Activated naive CD8-positive, alpha-beta T cell treated with anti-CD3 and anti-CD28 coated beads for 36 hours (primary cell): ENCODE results near the gene HCN2. TPM values are rescaled to one million over a fixed set of nuclear protein-coding genes. Genes with fewer than 3 reads are reported as not detected.
A peak's percentile ranks its signal among the peaks of the same experiment; 100 is the strongest.

Experiments
- DNase-seq: peaks from one replicate; pipeline ENCODE4 v3.0.0; 2021
- H3K27ac Mint-ChIP-seq: one replicate; pipeline ENCODE4 v1.8.0; 2022; ENCODE audit warnings: mild to moderate bottlenecking, moderate library complexity, mixed read lengths
- H3K27me3 Mint-ChIP-seq: one replicate; pipeline ENCODE4 v1.8.0; 2022; ENCODE audit warnings: mild to moderate bottlenecking, mixed read lengths
- H3K36me3 Mint-ChIP-seq: one replicate; pipeline ENCODE4 v1.8.0; 2021; ENCODE audit warnings: mild to moderate bottlenecking, mixed read lengths
- H3K4me1 Mint-ChIP-seq: one replicate; pipeline ENCODE4 v1.8.0; 2021; ENCODE audit warnings: mixed read lengths
- H3K4me3 Mint-ChIP-seq: one replicate; pipeline ENCODE4 v1.8.0; 2022; ENCODE audit warnings: mild to moderate bottlenecking, moderate library complexity, mixed read lengths
- H3K9me3 Mint-ChIP-seq: one replicate; pipeline ENCODE4 v1.8.0; 2022; ENCODE audit warnings: mixed read lengths
- total RNA-seq, 2 experiments: library from RNA; stranded (reverse); gene quantifications; one replicate each; pipeline ENCODE4 v1.2.3, GENCODE V29; 2021

HCN2 gene
- total RNA-seq, 2 experiments from 2014 or later: 0.31 to 0.34 TPM

DNA sequence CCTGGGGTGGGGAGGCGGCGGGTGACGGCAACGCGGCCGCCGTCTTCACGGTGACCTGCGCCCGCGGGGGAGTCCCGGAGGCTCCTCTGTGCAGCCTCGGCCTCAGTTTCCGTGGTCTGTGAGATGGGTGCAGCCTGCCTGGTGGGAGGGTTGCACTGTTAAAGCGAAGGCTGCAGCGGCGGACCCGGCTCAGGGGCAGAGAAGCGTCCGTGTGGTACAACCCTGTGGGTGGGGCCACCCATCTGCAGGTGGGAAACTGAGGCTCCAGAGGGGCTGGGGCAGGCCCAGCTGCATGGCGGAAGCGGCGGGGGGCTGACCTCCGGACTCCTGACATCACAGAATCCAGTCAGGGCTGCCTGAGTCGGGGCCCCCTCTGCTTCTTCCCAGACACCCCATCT is 50.5 kb downstream of the HCN2 start:
- Mint-ChIP-seq H3K27me3 (peaks cover 4% of the 10 kb centered on the region), H3K9me3 (no peaks in the 10 kb centered on the region), H3K4me1 (peaks cover 7% of the 10 kb centered on the region), H3K36me3 (peaks cover 2% of the 10 kb centered on the region), H3K27ac (no peak overlapping the region), H3K4me3 (no peak overlapping the region)
- DNase-seq: no peak

DNA sequence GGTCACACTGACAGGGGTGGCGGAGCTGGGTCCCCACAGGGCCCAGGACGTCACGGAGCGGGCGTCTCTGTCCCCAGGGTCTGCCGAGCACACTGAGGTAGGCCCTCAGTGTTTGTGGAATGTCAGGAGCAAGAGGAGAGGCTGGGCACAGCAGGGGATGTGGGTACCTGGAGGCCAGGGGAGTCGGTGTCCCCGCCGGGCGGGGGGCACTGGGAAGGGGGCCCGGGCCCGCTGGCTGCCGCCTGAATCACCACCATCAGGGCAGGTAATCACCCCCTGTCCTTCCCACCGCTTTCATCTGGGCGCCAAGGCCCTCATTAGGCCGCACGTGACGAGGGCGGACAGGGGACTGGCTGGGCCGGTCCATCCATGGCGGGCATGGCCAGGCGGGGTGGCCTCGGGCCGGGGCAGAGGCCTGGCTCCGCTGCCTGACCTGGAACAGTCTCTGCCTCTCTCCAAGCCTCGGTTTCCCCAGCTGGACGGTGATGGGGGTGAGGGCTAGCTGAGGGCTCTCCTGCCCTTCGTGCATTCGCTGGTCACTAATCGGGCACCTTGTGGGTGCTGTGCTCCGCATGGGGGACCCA is 51.0 kb downstream of the HCN2 start:
- DNase-seq: no peak
- H3K27ac Mint-ChIP-seq: no peak overlapping the region
- no peaks in the 10 kb centered on the region for H3K9me3 Mint-ChIP-seq
- peaks cover 2% of the 10 kb centered on the region for H3K36me3 Mint-ChIP-seq
- peaks cover 4% of the 10 kb centered on the region for H3K27me3 Mint-ChIP-seq
- H3K4me1 Mint-ChIP-seq: peaks cover 7% of the 10 kb centered on the region
- no peak overlapping the region for H3K4me3 Mint-ChIP-seq

DNA sequence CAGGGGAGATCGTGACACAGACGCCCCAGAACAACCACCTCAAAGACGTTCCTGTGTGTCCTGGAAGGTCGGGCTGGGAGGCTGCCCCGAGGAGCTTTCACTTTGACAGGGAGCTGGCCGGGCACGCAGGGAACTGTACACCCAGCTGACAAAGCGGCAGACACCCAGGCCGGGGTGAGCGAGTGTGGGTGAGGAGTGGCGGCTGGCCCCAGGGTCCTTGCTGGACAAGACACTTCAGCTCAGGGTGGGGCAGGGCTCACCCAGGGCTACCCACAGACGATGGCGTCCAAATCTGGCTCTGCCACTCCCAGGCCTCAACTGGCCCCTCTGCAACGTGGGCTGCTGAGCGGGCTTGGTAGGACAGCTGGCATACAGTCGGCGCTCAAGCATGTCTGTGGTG is 52.0 kb downstream of the HCN2 start:
- Mint-ChIP-seq H3K36me3 (peaks cover 4% of the 10 kb centered on the region), H3K9me3 (no peaks in the 10 kb centered on the region), H3K27me3 (peaks cover 4% of the 10 kb centered on the region), H3K4me3 (no peak overlapping the region), H3K27ac (no peak overlapping the region), H3K4me1 (peaks cover 7% of the 10 kb centered on the region)
- DNase-seq: no peak

DNA sequence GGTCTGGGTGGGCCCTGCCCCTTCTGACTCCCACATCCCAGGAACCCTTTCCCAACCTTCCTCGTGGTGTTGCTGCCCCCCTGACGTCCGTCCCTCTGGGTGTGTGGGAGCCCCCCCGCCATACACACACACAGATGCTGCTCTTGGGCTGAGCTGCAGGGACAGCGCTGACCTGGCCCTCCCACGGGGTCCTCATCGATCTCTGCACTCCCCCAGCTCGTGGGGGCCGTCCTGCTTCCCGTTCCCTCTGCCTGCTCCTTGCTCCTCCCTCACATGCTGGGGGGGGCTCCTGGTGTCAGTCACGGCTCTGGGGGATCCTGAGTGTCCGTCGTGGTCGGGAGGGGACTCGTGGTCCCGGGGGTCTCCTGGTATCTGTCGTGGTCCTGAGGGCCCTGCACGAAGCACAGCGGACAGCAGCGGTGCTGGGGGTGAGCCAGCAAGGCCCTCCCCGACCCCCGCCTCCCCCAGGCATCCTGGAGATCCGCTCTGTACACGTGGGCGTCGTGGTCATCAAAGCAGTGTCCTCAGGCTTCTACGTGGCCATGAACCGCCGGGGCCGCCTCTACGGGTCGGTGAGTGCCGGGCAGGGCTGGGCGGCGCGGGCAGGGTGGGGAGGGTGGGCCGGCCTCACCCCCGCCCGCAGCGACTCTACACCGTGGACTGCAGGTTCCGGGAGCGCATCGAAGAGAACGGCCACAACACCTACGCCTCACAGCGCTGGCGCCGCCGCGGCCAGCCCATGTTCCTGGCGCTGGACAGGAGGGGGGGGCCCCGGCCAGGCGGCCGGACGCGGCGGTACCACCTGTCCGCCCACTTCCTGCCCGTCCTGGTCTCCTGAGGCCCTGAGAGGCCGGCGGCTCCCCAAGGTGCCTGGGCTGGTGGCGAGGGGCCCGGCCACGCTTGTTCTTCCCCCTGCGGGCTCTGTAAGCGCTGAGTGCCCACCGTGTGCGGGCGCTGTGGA is 53.4 kb downstream of the HCN2 start:
- peaks cover 4% of the 10 kb centered on the region for H3K27me3 Mint-ChIP-seq
- no peak for DNase-seq
- peaks cover 7% of the 10 kb centered on the region for H3K4me1 Mint-ChIP-seq
- no peak overlapping the region for H3K27ac Mint-ChIP-seq
- H3K4me3 Mint-ChIP-seq: peak overlapping the region; percentile 2
- H3K36me3 Mint-ChIP-seq: peaks cover 5% of the 10 kb centered on the region
- no peaks in the 10 kb centered on the region for H3K9me3 Mint-ChIP-seq

DNA sequence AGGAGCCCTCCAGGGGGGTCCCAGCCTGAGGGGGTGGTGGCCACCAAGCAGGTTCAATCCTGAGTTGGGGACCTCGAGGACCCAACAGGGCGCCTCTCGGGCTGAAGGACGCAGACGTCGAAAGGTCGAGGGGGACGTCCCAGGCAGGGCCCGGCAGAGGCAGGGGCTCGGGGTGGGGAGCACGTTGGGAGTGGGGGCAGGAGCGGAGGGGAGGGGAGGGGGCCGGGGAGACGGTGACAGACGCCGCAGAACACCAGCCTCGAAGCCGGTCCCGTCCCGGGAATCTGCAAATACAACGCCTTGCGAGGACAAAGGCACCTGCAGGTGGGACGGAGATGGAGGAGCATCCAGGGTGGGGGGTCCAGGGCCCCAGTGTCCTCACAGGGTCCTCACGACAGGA is 54.1 kb downstream of the HCN2 start:
- Mint-ChIP-seq H3K27ac (no peak overlapping the region), H3K27me3 (peaks cover 4% of the 10 kb centered on the region), H3K4me3 (no peak overlapping the region), H3K4me1 (peaks cover 5% of the 10 kb centered on the region), H3K36me3 (peaks cover 8% of the 10 kb centered on the region), H3K9me3 (no peaks in the 10 kb centered on the region)
- DNase-seq: no peak

DNA sequence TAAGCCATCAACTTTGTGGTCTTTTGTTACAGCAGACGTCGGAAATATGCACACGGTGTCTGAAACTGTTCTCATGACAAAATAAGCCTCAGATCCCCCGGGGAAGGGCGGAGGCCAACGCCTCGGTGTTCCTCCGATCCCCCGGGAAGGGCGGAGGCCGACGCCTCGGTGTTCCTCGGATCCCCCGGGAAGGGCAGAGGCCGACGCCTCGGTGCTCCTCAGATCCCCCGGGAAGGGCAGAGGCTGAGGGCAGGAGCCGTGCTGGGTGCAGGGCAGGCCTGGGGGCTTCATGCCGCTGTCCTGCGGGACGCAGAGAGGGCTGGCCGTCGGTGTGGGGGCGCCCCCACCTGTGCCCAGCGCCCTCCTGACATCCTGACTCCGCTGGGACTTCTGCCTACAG is 54.7 kb downstream of the HCN2 start:
- Mint-ChIP-seq H3K27me3 (peaks cover 1% of the 10 kb centered on the region), H3K4me1 (peaks cover 2% of the 10 kb centered on the region), H3K36me3 (peaks cover 9% of the 10 kb centered on the region), H3K4me3 (no peak overlapping the region), H3K27ac (no peak overlapping the region), H3K9me3 (no peaks in the 10 kb centered on the region)
- DNase-seq: no peak

DNA sequence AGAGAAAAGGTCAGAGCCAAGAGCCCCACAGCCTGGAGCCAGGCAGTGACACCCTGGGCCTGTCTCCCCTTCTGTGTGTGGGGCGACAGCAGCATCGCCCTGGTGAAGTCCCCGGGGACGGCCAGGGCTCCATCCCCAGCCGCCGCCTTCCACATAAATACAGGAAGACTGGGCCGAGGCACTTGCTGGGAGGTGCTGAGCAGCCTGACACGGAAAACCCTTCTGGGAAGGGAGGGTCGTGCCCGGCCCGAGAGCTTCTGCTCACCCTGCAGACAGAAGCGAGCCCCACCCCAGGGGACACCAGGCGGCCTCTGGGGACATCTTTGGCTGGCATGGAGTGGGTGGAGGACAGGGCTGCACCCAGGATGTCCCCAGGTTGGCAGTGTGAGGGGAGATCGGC is 55.1 kb downstream of the HCN2 start:
- no peak overlapping the region for H3K27ac Mint-ChIP-seq
- no peaks in the 10 kb centered on the region for H3K9me3 Mint-ChIP-seq
- H3K27me3 Mint-ChIP-seq: no peaks in the 10 kb centered on the region
- H3K36me3 Mint-ChIP-seq: peaks cover 9% of the 10 kb centered on the region
- H3K4me1 Mint-ChIP-seq: no peaks in the 10 kb centered on the region
- H3K4me3 Mint-ChIP-seq: no peak overlapping the region
- DNase-seq: no peak

DNA sequence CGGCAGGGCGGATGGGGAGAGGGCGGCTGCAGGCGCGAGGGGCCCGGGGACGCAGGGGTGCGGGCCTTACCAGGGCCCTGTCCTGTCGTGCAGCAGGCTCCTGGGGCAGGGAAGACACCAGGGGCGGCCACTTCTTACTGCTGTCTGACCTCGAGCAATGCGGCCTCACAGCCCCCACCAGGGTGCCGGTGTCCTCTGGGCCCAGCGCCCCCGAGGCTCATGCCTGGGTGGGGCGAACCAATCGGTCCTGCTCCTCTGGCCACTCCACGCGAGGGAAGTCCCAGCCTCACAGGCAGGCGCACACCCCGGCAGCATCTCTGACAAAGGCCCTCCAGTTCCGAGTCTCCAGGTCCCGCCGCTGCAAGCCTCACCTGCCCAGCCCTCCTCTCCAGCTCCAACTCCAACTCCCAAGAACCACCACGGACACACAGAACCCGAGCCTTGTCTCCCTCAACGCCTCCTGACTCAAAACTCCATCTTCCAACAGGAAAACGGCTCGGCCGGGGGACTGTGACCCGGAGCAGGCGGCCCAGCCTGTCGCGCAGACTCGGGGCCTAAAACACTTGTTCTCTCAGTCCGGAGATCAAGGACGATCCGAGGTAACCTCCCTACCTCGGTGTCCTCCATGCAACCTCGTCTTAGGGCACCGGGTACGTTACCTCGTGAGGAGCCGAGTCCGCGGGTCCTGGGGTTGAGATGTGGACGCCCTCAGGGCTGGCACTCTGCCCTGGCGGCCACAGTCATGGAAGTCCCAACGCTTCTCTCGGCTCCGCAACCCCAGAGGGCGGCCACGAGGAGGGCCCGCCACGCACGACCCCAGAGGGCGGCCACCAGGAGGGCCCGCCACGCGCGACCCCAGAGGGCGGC is 56.5 kb downstream of the HCN2 start:
- no peaks in the 10 kb centered on the region for H3K4me1 Mint-ChIP-seq
- H3K4me3 Mint-ChIP-seq: no peak overlapping the region
- DNase-seq: no peak
- peaks cover 9% of the 10 kb centered on the region for H3K36me3 Mint-ChIP-seq
- no peaks in the 10 kb centered on the region for H3K27me3 Mint-ChIP-seq
- H3K9me3 Mint-ChIP-seq: no peaks in the 10 kb centered on the region
- H3K27ac Mint-ChIP-seq: peak overlapping the region; percentile 60

DNA sequence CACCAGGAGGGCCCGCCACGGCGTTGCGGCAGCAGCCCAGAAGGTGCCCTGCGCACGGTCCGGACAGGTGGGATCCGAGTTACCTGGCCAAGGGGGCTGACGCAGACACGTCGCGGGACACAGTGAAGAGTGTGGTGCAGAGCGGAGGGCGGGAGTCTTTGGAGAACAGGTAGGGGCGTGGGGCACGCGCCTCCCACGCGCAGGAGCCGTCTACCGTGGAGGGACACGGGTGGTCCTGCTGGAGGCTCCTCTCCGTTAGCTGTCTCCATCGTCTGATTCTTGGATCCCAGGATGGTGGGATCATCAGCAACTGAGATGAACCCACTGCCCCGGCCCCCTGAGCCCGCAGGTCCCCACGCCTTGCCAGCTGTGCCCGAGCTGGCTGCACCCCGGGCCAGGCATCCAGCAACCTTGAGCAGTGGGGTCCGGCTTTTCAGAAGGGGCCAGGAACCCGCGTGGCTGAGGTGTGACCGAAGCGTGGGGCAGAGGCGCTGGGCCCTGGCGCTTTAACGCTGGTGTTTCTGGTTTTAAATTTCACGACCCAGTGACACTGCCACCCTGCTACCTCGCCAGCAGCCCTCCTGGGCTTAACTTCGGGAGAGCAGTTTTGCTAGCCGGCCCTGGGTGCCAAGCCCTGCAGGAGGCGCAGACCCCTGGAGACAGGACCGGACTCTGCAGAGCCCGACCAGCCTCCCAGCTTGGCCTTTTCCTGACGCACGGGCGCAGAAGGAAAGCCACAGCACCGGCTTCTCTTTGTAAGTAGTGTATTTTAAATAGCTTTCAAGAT is 57.3 kb downstream of the HCN2 start:
- Mint-ChIP-seq H3K9me3 (no peaks in the 10 kb centered on the region), H3K36me3 (peaks cover 9% of the 10 kb centered on the region), H3K4me3 (no peak overlapping the region), H3K27me3 (no peaks in the 10 kb centered on the region), H3K4me1 (no peaks in the 10 kb centered on the region), H3K27ac (no peak overlapping the region)
- no peak for DNase-seq

DNA sequence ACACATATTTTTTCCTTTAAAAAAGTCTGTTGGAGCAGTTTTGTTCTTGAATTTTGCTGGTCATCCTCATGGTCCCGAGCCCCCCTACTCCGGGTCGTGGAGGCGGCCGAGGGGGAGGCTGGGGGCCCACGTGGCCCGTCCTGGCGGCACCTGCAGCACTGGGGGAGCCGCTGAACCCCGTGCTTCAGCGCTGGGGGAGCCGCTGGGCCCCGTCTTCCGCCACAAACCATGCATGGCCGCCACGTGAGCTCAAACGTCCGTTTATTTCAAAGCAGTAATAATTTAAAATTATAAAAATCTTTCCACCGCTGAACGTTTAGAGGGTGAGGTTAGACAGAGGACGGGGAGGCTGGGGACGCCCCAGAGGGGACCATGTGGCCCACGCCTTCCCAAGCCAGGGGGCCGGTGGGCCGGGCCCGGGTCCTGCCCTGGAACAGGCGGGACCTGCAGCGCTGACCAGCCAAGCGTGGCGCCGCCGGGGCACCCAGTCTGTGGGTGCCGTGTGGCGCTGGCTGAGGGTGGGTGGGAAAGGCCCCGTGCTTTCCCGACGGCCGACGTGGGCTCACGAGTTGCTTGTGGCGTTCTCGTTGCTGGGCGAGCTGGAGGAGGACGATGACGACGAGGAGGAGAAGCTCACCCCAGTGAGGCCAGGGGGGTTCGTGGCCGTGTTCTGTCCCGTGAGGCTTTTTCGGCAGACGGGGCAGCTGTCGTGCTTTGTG is 58.0 kb downstream of the HCN2 start:
- no peak overlapping the region for H3K27ac Mint-ChIP-seq
- H3K27me3 Mint-ChIP-seq: no peaks in the 10 kb centered on the region
- peaks cover 9% of the 10 kb centered on the region for H3K36me3 Mint-ChIP-seq
- H3K9me3 Mint-ChIP-seq: no peaks in the 10 kb centered on the region
- no peak for DNase-seq
- H3K4me1 Mint-ChIP-seq: no peaks in the 10 kb centered on the region
- no peak overlapping the region for H3K4me3 Mint-ChIP-seq

DNA sequence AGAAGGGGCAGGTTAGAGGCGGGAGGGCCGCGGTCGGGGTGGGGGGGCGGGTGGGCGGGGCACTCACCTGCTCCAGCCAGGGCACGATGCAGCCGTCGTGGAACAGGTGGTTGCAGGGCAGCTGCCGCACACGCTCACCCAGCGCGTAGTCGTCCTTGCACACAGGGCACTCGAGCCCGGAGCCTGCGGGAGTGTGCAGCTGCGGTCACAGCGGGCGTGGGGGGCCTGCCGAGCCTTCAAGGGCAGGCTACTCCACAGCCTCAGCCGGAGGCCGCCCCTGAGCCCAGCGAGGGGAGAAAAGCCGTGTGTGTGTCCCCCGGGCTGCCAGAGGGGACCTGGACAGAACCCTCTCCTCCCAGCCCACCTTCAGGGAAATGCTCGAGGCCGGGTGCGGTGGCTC is 58.6 kb downstream of the HCN2 start:
- no peaks in the 10 kb centered on the region for H3K4me1 Mint-ChIP-seq
- no peak for DNase-seq
- H3K9me3 Mint-ChIP-seq: no peaks in the 10 kb centered on the region
- no peak overlapping the region for H3K4me3 Mint-ChIP-seq
- H3K27me3 Mint-ChIP-seq: no peaks in the 10 kb centered on the region
- H3K36me3 Mint-ChIP-seq: peaks cover 9% of the 10 kb centered on the region
- no peak overlapping the region for H3K27ac Mint-ChIP-seq

DNA sequence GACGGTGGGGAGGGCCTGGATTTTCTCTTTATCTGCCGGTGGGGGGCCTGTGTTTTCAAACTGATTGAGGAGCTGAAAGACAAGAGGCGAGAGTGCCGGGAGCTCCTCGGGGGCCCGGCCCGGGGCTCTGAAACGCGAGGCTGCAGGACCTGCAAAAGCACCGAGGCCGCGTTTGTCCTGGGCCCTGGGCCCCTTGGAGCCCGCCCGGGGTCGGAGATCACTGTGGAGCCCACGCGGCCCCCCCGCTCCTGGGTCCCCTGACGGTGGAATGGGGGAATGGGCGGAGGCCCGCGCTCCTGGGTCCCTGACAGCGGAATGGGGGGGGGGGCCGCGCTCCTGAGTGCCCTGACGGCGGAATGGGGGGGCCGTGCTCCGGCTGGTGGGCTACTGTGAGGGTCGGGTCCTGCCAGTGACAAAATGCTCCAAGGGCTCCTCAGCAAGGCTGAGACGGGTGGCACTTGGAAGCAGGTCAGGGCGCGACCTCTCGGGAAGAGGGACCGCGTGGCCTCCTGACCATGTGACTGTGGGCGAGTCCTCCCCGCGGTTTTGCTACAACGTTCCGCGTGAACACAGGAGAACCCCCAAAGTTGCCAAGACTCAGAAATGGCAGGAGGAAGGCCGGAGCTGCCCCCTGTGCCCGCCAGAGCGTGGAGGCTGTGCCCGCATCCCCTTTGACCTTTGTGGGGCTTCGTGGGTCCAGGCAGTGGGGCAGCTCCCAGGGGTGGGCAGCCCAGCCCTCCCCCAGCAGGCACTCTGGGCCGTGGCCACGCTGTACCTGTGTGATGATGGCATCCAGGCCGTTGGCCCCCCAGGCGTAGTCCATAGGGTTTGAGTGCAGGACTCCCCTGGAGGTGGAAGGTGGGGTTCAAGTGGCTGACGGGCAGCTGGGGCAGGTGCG is 59.5 kb downstream of the HCN2 start:
- no peaks in the 10 kb centered on the region for H3K9me3 Mint-ChIP-seq
- no peak for DNase-seq

DNA sequence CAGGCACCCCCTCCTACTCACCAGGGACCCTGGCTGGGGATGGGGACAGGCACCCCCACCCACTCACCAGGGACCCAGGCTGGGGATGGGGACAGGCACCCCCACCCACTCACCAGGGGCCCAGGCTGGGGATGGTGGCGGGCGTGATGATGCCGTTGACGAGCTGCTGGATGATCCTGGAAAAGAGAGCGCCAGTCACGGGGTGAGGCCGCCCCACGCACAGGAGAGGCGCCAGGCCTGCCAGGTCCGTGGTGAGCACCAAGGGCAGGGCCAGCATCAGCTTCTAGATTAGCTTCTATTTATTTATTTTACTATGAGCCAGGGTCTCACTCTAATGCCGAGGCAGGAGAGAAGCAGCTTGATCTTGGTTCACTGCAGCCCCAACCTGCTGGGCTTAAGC is 60.4 kb downstream of the HCN2 start:
- peaks cover 5% of the 10 kb centered on the region for H3K4me1 Mint-ChIP-seq
- peaks cover 10% of the 10 kb centered on the region for H3K36me3 Mint-ChIP-seq
- H3K9me3 Mint-ChIP-seq: no peaks in the 10 kb centered on the region
- DNase-seq: no peak
- no peak overlapping the region for H3K4me3 Mint-ChIP-seq
- H3K27me3 Mint-ChIP-seq: no peaks in the 10 kb centered on the region
- H3K27ac Mint-ChIP-seq: no peak overlapping the region

More for the DNA sequence above, 59.5 kb downstream of the HCN2 start:
- H3K4me1 Mint-ChIP-seq: no peaks in the 10 kb centered on the region
- H3K36me3 Mint-ChIP-seq: peaks cover 9% of the 10 kb centered on the region
- H3K4me3 Mint-ChIP-seq: no peak overlapping the region
- no peak overlapping the region for H3K27ac Mint-ChIP-seq
- H3K27me3 Mint-ChIP-seq: no peaks in the 10 kb centered on the region
